Airway epithelial cell (primary cell): ENCODE measurements around the gene USP17L21. TPM values are rescaled to one million over a fixed set of nuclear protein-coding genes. Genes with fewer than 3 reads are reported as not detected.

Experiments used
- total RNA-seq: library from RNA; depleted of rRNA; stranded (reverse); fragments of >200 nt; gene quantifications from 2 replicates; pipeline ENCODE4 v1.2.3, GENCODE V29; 2015

USP17L21 gene
- not detected in 2 replicates for total RNA-seq

GRCh38 chr4:9262572-9262971, at the start of gene USP17L21:
TSS of gene USP17L21 (plus strand) at chr4:9262872. CDS start at chr4:9262872, 0 bp downstream.

GRCh38 chr4:9215105-9215504, 47.6 kb upstream of the USP17L21 start, which contains the start of gene USP17L11:
TSS of gene USP17L11 (plus strand) at chr4:9215405. CDS start at chr4:9215405, 0 bp downstream.

GRCh38 chr4:9219852-9220251, 42.8 kb upstream of the USP17L21 start, which contains the start of gene USP17L12:
TSS of gene USP17L12 (plus strand) at chr4:9220152. CDS start at chr4:9220152, 0 bp downstream.

GRCh38 chr4:9224596-9224995, 38.1 kb upstream of the USP17L21 start, which contains the start of gene USP17L13:
TSS of gene USP17L13 (plus strand) at chr4:9224896. CDS start at chr4:9224896, 0 bp downstream.

GRCh38 chr4:9234085-9234484, 28.6 kb upstream of the USP17L21 start, which contains the start of gene USP17L15:
TSS of gene USP17L15 (plus strand) at chr4:9234385. CDS start at chr4:9234385, 0 bp downstream.

GRCh38 chr4:9243579-9243978, 19.1 kb upstream of the USP17L21 start, which contains the start of gene USP17L17:
TSS of gene USP17L17 (plus strand) at chr4:9243879. CDS start at chr4:9243879, 0 bp downstream.

GRCh38 chr4:9247953-9248680, 14.6 kb upstream of the USP17L21 start, which contains the start of gene USP17L18:
TSS of gene USP17L18 (plus strand) at chr4:9248630. CDS start at chr4:9248630, 0 bp downstream.

GRCh38 chr4:9253078-9253477, 9.6 kb upstream of the USP17L21 start, which contains the start of gene USP17L19:
TSS of gene USP17L19 (plus strand) at chr4:9253378. CDS start at chr4:9253378, 0 bp downstream.

GRCh38 chr4:9257824-9258223, 4.8 kb upstream of the USP17L21 start, which contains the start of gene USP17L20:
TSS of gene USP17L20 (plus strand) at chr4:9258124. CDS start at chr4:9258124, 0 bp downstream.

GRCh38 chr4:9267319-9267718, 4.6 kb downstream of the USP17L21 start, which contains the start of gene USP17L22:
TSS of gene USP17L22 (plus strand) at chr4:9267619. CDS start at chr4:9267619, 0 bp downstream.

Other genes with a start within 250 kb of the USP17L21 start
- not detected in 2 replicates for gene FAM90A26, start 92.5 kb upstream of the USP17L21 start, total RNA-seq
- not detected in 2 replicates for gene USP17L10, start 52.2 kb upstream of the USP17L21 start, total RNA-seq
- not detected in 2 replicates for gene USP17L11, start 47.5 kb upstream of the USP17L21 start, total RNA-seq
- not detected in 2 replicates for gene USP17L12, start 42.7 kb upstream of the USP17L21 start, total RNA-seq
- gene USP17L13, start 38.0 kb upstream of the USP17L21 start, total RNA-seq = not detected in 2 replicates
- gene USP17L15, start 28.5 kb upstream of the USP17L21 start, total RNA-seq = not detected in 2 replicates
- not detected in 2 replicates for gene USP17L17, start 19.0 kb upstream of the USP17L21 start, total RNA-seq
- gene USP17L18, start 14.2 kb upstream of the USP17L21 start, total RNA-seq = not detected in 2 replicates
- gene USP17L19, start 9.5 kb upstream of the USP17L21 start, total RNA-seq = not detected in 2 replicates
- not detected in 2 replicates for gene USP17L20, start 4.7 kb upstream of the USP17L21 start, total RNA-seq
- gene USP17L22, start 4.7 kb downstream of the USP17L21 start, total RNA-seq = not detected in 2 replicates
- gene USP17L24, start 62.3 kb downstream of the USP17L21 start, total RNA-seq = not detected in 2 replicates
- not detected in 2 replicates for gene USP17L25, start 67.0 kb downstream of the USP17L21 start, total RNA-seq
- not detected in 2 replicates for gene USP17L26, start 71.8 kb downstream of the USP17L21 start, total RNA-seq
- gene USP17L5, start 76.5 kb downstream of the USP17L21 start, total RNA-seq = not detected in 2 replicates
- gene USP17L27, start 81.3 kb downstream of the USP17L21 start, total RNA-seq = not detected in 2 replicates
- gene USP17L28, start 86.0 kb downstream of the USP17L21 start, total RNA-seq = not detected in 2 replicates
- gene USP17L29, start 90.8 kb downstream of the USP17L21 start, total RNA-seq = not detected in 2 replicates
- not detected in 2 replicates for gene USP17L30, start 100.3 kb downstream of the USP17L21 start, total RNA-seq
- gene DEFB131A, start 181.5 kb downstream of the USP17L21 start, total RNA-seq = not detected in 2 replicates